Ishikawa (cell line): ENCODE measurements around the gene OR2W1.
A peak's percentile ranks its signal among the peaks of the same experiment; 100 is the strongest.

Experiments
- CEBPB ChIP-seq: IDR thresholded peaks from 2 replicates; pipeline ENCODE4 v1.6.1; 2012
- CREB1 ChIP-seq: IDR thresholded peaks from 2 replicates; pipeline ENCODE4 v1.6.1; 2012; ENCODE audit warnings: low read depth
- EGR1 ChIP-seq: IDR thresholded peaks from 2 replicates; pipeline ENCODE4 v1.6.1; 2012
- EP300 ChIP-seq: IDR thresholded peaks from 2 replicates; pipeline ENCODE4 v1.6.1; 2012; ENCODE audit warnings: borderline replicate concordance
- FOXM1 ChIP-seq: IDR thresholded peaks from 2 replicates; pipeline ENCODE4 v1.6.1; 2012; ENCODE audit warnings: low read depth, borderline replicate concordance
- NFIC ChIP-seq: IDR thresholded peaks from 2 replicates; pipeline ENCODE4 v1.6.1; 2012
- RAD21 ChIP-seq: IDR thresholded peaks from 2 replicates; pipeline ENCODE4 v1.6.1; 2012; ENCODE audit warnings: low read depth
- REST ChIP-seq: IDR thresholded peaks from 2 replicates; pipeline ENCODE4 v1.6.1; 2012; ENCODE audit warnings: low read depth, mild to moderate bottlenecking
- TAF1 ChIP-seq: IDR thresholded peaks from 2 replicates; pipeline ENCODE4 v1.6.1; 2012; ENCODE audit warnings: low read depth, mild to moderate bottlenecking
- TCF12 ChIP-seq: IDR thresholded peaks from 2 replicates; pipeline ENCODE4 v1.6.1; 2012; ENCODE audit warnings: low read depth
- TEAD4 ChIP-seq: IDR thresholded peaks from 2 replicates; pipeline ENCODE4 v1.6.1; 2012
- USF1 ChIP-seq: IDR thresholded peaks from 2 replicates; pipeline ENCODE4 v1.6.1; 2012
- YY1 ChIP-seq: IDR thresholded peaks from 2 replicates; pipeline ENCODE4 v1.6.1; 2012; ENCODE audit warnings: low read depth
- ZBTB7A ChIP-seq: IDR thresholded peaks from 2 replicates; pipeline ENCODE4 v1.6.1; 2012; ENCODE audit warnings: low read depth
- TF ChIP-seq, protein P1 (sequence below): IDR thresholded peaks from 2 replicates; pipeline ENCODE4 v1.6.1; 2012

Gene OR2W1

DNA sequence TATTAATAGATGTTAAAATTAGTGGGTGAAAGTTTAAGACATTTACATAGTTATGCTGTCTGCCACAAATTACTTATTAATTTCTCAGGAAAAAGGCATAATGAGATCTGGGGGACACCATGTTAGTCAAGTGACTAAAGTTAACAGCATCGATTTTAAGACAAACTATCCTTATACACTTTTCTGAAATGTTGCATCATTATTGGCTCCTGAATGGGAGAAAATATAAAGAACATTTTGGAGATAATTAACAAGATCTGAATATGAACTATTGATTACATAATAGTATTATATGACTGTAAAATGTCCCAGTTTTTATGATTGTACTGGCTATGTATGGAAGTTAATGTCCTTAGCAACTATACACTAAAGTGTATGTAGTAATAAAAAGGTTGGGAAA, 34.2 kb upstream of the OR2W1 start:
- TF ChIP-seq YY1, result no peak
- no peak for TF ChIP-seq REST
- no peak for TF ChIP-seq CEBPB

GRCh38 chr6:29071831-29072723, 27.1 kb upstream of the OR2W1 start:
- TF ChIP-seq EGR1, result no peak
- peak; percentile 48 for TF ChIP-seq RAD21

DNA sequence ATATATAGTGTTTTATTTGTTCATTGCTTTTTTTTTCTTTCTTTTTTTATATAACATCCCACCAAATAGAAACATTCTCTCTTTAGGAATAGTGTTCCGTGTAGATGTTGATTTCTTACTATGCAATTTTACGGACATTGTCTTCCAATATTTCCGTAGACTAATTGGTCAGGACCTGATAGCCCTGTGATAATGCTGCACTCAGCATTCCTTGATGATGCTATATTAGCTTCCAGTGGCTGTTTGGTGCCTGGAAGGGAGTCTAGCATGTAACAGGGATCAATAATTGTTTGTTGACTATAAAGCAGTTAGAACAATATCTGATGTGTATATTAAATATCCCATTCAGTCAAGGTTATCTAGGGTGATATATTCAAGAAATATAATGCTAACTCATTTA, 6.7 kb upstream of the OR2W1 start:
- TF ChIP-seq, protein P1, sequence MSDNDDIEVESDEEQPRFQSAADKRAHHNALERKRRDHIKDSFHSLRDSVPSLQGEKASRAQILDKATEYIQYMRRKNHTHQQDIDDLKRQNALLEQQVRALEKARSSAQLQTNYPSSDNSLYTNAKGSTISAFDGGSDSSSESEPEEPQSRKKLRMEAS, result no peak
- no peak for TF ChIP-seq TAF1
- TF ChIP-seq FOXM1, result no peak
- no peak for TF ChIP-seq ZBTB7A
- TF ChIP-seq EP300, result no peak

DNA sequence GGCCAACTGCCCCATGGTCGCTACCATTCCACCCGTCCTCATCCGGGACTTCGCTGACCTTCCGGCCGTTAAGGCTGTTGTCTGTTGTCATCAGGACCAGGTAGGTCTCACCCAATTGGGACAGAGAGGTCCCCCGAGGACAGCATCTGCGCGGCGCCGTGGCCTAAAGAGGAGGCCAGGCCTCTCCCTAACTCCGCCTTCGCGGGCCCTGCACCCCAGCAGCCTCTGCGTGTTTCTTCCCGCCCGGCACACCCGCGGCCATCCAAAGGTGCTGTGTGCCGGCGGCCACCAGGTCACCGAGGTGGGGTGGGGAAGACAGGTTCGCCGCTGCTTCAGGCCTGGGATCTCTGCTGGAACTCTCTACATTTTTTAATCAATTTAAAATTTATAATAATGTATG, 9.0 kb downstream of the OR2W1 start:
- TF ChIP-seq RAD21, result no peak
- TF ChIP-seq TEAD4, result no peak
- no peak for TF ChIP-seq CEBPB
- TF ChIP-seq ZBTB7A, result no peak
- no peak for TF ChIP-seq FOXM1
- TF ChIP-seq REST, result no peak
- TF ChIP-seq USF1, result no peak
- no peak for TF ChIP-seq TAF1
- TF ChIP-seq, protein P1, result no peak
- TF ChIP-seq NFIC, result no peak
- TF ChIP-seq CREB1, result no peak

DNA sequence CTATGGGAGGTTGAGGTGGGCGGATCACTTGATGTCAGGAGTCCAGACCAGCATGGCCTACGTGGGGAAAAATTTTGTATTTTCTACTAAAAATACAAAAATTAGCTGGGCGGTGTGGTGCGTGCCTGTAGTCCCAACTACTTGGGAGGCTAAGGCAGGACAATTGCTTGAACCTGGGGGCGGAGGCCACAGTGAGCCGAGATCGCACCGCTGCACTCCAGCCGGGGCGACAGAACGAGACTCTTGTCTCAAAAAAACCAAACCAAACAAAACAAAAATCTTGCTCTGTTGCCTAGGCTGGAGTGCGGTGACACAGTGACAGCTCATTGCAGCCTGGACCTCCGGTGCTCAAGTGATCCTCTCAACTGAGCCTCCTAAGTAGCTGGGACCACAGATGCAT, 16.2 kb downstream of the OR2W1 start:
- TF ChIP-seq CEBPB (no peak), REST (no peak), CREB1 (no peak), YY1 (no peak), USF1 (no peak), TAF1 (no peak), FOXM1 (no peak), TEAD4 (no peak), TCF12 (no peak), NFIC (no peak), ZBTB7A (no peak), EP300 (no peak)
